GM19099 (cell line): ENCODE results near the gene RBM26.

Experiments used
- POLR2A ChIP-seq: IDR thresholded peaks from 3 replicates; pipeline ENCODE4 v1.6.1; 2011; ENCODE audit warnings: low read depth; ENCODE audit not compliant: insufficient read length; ENCODE audit errors: extremely low read depth

The RBM26 gene

GRCh38 chr13:79435561-79435990, 29.5 kb upstream of the RBM26 start:
- TF ChIP-seq POLR2A, result no peak

GRCh38 chr13:79434556-79434955, 28.5 kb upstream of the RBM26 start:
- TF ChIP-seq POLR2A, result no peak

GRCh38 chr13:79432992-79433391, 26.9 kb upstream of the RBM26 start:
- TF ChIP-seq POLR2A, result no peak

GRCh38 chr13:79432086-79432485, 26.0 kb upstream of the RBM26 start:
- TF ChIP-seq POLR2A, result no peak

GRCh38 chr13:79429309-79429708, 23.3 kb upstream of the RBM26 start:
- TF ChIP-seq POLR2A, result no peak

- TF ChIP-seq POLR2A, result no peak
Measured at GRCh38 chr13:79427883-79428282, 21.8 kb upstream of the RBM26 start.

- no peak for TF ChIP-seq POLR2A
Measured at GRCh38 chr13:79427265-79427664, 21.2 kb upstream of the RBM26 start.

- no peak for TF ChIP-seq POLR2A
Measured at GRCh38 chr13:79423801-79424642, 18.0 kb upstream of the RBM26 start.

GRCh38 chr13:79423340-79423739, 17.3 kb upstream of the RBM26 start:
- no peak for TF ChIP-seq POLR2A

GRCh38 chr13:79419365-79419764, 13.3 kb upstream of the RBM26 start:
- TF ChIP-seq POLR2A, result no peak

- TF ChIP-seq POLR2A, result no peak
Measured at GRCh38 chr13:79417741-79418140, 11.7 kb upstream of the RBM26 start.

GRCh38 chr13:79413521-79413920, 7.5 kb upstream of the RBM26 start:
- no peak for TF ChIP-seq POLR2A

GRCh38 chr13:79409828-79410227, 3.8 kb upstream of the RBM26 start:
- TF ChIP-seq POLR2A, result no peak

GRCh38 chr13:79407349-79407979, 1.4 kb upstream of the RBM26 start:
- no peak for TF ChIP-seq POLR2A

- TF ChIP-seq POLR2A, result no peak
Measured at GRCh38 chr13:79406597-79406908, 498 bp upstream of the RBM26 start.

GRCh38 chr13:79405501-79405830, 589 bp downstream of the RBM26 start:
- no peak for TF ChIP-seq POLR2A

- peak; percentile 20 for TF ChIP-seq POLR2A
Measured at GRCh38 chr13:79404985-79405384, 1.1 kb downstream of the RBM26 start.

- no peak for TF ChIP-seq POLR2A
Measured at GRCh38 chr13:79404361-79404760, 1.7 kb downstream of the RBM26 start.

GRCh38 chr13:79403113-79403512, 2.9 kb downstream of the RBM26 start:
- TF ChIP-seq POLR2A, result no peak
